ENCODE results near the gene UBE2Z.
"Not testable (repeated sequence)": the region's sequence is repeated elsewhere in the genome, so short reads cannot be mapped to it uniquely, and the experiment has no call there.

Gene UBE2Z

DNA sequence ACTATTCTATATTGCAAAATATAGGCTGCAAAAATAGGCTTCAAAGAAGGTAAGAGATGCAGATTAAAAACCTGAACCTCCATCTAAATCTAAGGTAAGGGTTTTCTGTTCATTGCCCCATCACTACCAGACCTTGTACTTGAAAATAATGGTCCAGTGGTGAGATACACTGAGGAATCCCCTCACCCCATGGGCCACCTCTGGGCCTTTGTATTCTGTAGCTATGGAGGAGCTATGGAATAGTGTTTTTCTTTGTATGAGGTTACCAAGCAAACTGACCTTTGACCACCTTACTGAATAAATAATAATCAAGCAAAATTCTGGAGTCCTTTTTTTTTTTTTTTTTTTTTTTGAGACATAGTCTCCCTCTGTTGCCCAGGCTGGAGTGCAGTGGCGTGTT lies 4.8 kb upstream of the UBE2Z start:
- no peak for DNase-seq (ENCODE audit: low read depth, low spot score)

DNA sequence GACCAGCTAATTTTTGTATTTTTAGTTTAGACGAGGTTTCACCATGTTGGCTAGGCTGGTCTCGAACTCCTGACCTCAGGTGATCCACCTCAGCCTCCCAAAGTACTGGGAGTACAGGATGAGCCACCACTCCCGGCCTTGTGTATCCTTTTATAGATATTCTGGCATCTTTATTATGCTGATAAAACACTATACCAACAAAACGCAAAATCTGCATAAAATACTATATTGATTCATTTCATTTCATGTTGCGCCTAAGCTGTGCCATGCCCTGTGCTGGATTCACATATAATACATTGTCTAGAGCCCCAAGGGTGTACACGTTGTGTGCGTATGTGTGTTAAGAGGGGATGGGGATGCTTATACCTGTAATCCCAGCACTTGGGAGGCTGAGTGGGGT lies 3.8 kb upstream of the UBE2Z start:
- no peak for DNase-seq (ENCODE audit: low read depth, low spot score)

DNA sequence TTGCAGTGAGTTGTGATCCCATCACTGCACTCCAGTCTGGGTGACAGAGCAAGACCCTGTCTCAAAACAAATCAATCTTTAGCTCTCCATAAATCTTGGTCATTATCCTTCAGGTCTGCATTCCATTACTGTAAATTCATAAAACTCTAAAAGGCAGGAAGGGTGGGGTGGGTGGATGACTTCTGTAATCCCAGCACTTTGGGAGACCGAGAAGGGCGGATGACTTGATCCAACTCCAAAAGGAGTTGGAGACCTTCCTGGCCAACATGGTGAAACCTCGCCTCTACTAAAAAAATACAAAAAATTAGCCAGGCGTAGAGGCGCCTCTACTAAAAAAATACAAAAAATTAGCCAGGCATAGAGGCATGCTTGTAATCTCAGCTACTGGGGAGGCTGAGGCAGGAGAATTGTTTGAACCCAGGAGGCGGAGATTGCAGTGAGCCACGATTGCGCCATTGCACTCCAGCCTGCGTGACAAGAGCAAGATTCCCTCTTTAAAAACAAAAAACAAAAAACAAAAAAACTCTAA lies 2.2 kb upstream of the UBE2Z start:
- DNase-seq (ENCODE audit: low read depth, low spot score), result no peak

DNA sequence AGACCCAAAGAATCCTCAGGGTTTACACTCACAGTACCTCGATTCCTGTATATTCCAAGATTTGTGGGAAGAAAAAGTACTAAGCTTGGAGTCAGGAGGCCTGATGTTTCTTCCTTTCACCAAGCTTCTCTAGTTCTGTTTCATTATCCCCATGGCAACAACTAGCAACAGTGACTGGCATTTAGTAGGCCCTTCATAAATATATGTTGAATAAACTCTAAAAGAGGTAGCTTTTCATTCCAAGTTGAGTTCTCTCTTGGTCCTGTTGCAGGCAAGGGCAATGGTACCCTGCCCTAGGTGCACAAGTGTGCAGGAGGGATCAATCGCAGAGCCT lies 527 bp upstream of the UBE2Z start:
- peak; percentile 67 for DNase-seq (ENCODE audit: low read depth, low spot score)

DNA sequence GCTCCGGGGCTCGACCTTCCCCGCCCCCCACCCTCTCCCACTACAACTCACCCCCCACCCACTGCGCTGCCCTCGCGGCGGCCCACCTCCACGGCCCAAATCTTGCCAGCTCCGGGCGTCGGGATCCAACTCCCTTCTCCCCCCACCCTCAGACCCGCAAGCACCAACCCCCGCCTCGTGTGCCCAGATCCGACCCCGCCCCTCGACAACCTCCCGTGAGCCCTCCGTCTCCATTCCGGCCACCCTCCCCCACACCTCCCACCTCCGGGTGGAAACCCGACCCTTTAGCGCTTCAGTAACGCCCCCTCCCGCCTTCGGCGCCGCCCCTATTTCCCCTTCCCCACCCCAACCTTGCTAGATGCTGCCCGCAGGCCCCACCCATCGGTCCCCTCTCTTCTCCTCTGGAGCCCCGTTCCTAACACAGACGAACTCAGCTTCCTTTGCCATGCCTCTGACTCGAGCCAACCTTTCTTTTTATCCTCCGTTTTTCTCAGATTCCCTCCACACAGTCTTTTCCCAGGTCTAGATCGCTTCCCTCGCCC lies 717 bp downstream of the UBE2Z start:
- DNase-seq (ENCODE audit: low read depth, low spot score), result peak; percentile 96

DNA sequence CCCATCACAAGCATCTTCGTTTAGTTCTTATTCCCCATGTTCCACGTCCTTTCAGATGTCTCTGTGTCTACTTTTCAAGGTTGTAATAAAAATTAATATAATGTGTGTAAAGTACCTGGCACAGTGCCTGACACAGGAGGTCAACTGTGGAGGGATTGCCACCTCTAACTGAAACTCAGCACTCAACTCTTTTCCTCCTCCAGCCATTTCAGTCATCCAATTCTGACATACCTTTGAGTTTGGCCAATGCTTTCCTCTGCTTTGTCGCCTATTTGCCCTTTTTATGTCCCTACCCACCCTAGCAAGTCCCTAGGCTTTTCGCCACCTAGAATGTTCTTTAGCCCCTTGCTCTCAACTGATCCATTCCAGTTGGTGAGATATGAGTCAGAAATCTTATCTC lies 1.6 kb downstream of the UBE2Z start:
- DNase-seq (ENCODE audit: low read depth, low spot score), result peak; percentile 27

DNA sequence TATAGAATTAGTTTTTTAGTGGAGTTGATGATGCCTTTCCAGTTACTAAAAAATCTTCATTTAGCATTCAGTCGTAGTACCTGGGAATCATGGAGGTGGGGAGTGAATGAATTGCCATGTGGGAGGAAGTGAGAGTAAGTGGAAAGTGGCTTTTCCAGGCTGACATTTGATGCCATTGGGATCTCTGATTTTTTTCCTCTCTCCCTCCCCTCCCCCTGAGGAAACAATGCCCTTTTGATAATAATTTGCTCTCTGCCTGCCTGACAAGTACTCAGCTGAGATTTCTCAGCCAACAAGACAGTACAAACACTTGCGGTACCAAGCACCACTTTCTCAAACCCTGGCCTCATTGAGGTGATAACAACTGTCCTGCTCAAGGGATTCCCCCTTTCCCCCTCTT lies 2.2 kb downstream of the UBE2Z start:
- no peak for DNase-seq (ENCODE audit: low read depth, low spot score)

DNA sequence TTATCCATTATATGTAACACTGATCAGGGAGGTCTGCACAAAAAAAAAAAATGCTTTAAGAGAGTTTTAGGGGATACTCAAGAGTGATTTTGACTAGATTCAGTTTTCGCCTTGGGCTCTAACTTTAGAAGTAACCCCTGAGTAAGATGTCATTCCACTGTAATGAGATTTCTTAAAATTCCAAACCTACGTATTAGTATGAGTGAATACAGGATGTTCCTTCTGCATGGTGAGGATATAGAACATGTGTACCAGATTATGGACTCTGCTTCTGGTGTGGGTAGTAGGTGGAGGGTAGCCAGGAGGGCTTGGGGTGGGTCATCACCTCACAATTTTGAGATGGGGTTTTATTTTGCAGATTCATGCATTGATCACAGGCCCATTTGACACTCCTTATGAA lies 4.3 kb downstream of the UBE2Z start:
- no peak for DNase-seq (ENCODE audit: low read depth, low spot score)

DNA sequence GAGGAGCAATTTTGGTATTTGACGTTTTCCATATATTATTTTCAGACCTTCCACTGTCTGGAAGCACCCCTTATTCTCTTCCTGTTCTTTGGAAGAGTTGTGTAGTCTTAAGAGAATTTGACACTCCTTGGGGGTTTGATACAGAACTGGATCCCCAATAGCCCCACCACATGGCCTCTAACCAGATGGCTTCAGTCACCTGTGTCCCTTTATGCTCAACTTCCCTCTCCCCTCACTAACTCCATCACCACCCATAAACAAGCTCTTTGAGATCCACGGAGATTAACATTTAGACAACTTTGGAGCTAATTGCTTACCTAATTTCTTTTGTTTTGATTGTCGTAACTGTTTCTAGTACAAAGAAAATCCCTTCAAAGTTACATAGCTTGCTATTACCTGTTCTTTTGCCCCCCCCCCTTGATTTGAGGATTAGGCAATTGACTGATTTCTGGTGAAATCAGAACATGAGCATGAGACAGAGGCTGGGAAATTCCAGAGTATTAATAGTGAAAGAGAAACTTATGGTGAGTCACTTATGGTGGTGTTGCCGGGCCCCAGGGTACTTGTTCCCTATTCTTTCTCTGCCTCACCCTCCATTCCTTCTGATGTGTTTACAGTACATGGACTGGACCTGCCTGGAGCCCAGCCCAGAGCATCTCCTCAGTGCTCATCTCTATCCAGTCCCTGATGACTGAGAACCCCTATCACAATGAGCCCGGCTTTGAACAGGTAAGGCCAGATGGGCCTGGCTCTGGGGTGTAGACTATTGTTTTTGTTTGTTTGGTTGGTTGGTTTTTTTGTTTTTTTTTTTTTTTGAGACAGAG lies 7.5 kb downstream of the UBE2Z start:
- peak; percentile 90 for DNase-seq (ENCODE audit: low read depth, low spot score)

DNA sequence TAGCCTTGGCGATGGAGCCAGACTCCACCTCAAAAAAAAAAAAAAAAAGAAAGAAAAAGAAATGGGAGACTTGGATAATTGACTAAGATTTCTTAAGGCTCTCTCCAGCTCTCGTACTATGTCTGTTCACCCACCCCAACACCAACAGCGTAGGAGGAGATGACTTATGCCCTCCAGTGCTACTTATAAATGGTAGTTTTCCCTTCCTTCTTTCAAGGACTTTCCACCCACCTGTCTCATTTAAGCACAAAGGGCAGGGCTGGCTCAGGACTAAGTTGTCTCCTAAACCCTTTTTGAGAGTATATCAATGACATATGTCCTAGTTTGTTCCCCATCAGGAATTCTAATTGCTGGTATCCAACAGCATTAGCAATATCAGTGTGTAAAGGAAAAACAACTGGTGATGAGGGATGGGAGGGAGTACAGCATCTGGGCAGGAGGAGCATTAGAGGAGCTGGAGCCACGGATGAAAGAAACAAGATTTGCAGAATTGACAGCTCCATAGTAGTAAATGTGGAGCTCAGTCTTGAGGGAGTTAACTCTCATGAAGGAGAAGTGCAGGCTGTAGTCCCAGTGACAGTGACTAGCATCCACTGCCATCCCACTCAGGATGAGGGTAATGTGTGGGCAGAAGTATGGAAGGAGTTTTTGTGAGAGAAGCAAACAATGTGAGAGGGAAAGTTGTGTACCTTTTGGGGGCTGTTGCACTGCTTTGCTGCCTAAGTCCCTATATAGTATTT lies 17.2 kb downstream of the UBE2Z start:
- no peak for DNase-seq (ENCODE audit: low read depth, low spot score)

DNA sequence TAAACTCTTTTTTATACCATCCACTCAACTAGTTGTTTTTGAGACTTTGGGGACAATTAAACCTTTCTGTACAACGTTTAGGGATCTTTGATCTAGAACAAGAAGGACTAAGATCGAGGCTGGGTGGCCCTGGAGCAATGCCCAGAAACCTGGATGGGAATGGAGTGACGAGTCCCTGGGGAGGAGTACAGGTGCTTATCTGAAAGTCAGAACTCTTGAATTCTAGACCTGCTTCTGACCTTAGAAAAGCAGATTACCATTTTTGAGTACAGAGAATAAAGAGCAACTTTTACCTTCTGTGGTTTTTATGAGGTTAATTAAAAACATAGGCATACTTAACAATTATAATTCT lies 17.8 kb downstream of the UBE2Z start:
- no peak for DNase-seq (ENCODE audit: low read depth, low spot score)

DNA sequence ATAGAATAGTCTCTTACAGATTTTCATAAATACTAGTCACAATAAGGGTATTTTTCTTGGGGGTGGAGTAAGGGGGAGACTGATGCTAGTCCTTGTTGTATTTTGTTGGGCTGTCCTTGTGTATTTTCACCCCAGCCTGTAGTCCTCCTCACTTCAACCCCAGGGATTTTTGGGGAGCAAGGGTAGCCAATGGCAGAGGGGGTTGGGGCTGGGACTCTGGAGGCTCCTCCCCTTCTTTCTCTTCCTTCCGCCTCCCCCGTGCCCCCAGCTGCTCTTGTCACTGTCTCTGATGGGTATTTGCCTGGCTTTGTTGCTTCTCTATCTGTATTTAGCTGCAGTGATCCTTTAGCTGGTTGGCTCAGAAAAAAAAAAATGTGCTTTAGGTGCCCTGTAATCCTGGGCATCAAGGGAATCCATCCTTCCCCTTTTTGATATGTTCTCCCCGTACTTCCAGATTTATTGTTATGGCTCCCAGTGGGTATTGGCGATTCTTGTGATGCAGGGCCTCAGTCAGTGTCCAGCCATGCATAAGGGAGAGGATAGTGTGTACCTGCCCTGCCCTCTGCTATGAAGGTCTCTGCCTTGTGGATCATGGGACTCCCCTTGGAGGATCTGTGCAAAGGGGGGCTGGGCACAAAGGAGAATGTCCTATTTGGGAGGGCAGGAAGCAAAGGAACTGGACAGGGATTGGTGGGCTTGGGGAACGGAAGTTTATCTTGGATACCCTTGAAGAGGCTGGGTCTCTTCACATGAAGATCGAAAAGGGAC lies 20.0 kb downstream of the UBE2Z start:
- no peak for DNase-seq (ENCODE audit: low read depth, low spot score)

DNA sequence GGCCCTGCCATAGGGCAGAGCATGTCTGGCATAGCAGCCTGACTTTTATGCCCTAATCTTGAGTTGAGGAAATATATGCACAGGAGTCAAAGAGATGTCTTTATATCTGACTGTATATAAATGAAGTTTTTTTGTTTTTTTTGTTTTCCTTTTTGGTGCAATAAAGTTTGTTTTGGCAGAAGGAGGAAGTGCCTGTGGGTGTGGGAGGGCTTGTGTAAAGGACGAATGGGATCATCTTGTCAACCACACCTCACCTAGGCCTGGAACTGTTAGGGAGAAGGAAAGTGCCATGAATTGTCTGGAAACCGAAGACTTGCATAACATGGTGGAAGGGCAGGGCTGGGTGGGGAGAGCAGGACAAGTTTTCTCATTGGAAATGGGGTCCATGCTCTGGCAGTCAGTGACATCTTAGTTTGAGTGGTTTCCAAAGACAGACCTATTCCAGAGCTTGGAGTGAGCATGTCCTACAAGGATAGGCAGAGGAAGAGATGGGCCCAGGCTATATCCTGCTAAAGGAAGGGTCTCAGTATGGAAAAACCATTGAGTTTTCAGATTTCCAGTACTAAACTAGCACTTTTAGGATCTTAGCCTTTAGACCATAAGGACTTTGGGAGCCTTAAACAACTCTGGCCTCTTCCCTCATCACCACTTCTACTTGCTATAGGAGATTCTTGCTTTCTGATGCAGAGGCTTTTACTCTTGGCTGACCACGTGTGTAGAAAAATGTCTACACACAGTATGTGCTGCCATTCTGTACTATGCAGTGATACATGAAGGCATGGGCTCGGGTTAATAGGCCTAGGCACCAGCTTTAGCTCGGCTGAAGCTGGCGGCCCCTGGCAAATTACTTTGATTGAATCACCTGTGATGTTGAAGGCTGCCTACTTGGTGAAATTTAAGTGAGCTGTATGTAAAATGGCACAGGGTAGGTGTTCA lies 20.9 kb downstream of the UBE2Z start:
- peak; percentile 18 for DNase-seq (ENCODE audit: low read depth, low spot score)

DNA sequence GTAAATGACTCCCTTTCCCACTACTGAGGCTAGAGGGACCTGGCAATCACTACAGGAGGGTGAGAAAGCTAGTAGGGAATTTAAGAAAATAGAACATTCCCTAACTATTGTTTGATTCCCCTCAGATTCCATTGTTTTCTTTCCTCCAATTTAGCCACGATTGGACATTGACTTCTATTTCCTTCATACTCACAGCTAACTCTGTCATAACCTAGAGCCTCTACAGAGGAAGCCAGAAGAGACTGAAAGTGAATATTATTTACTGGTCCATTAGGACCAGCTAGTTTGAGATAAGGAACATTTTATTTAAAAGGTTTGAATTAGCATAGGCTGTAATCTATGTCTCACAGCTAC lies 21.6 kb downstream of the UBE2Z start:
- no peak for DNase-seq (ENCODE audit: low read depth, low spot score)

DNA sequence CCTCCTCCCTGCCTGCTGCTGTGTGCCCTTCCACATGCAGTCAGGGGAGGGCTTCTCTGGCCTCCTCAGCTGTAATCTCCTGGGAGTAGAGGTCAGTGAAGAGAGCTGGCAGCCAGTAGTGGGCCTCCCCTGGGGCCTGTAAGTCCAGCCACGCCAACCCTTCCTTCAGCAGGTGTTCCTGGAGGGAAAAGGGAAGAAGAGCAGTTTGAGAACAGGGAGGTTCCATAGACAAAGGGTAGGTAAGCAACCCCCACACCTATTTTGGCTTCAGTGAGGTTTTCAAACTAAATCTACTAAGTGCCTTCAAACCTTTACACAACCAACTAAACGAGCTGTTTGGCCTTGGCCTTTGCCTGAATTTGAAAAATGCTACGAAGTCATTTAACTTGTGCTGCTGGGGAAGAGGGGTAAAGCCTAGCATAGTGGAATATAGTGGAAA lies 22.2 kb downstream of the UBE2Z start:
- no peak for DNase-seq (ENCODE audit: low read depth, low spot score)

DNA sequence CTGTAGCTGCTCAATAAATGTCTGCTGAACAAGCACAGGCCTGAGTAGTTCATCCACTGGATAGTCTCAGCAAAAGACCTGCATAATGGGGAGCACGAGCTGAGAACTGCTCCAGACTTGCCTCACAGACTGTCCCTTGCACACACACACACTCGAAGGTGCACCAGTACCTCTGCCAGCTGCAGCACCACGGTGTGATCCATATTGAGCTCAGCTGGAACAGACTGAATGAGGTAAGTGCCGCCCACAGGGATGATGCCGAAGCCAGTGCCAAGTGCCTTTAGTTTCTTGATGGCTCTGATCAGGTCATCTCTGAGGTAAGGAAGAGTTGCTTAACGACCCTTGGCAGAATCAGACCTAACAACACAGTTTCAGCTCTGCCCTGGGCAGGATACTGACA lies 24.8 kb downstream of the UBE2Z start:
- DNase-seq (ENCODE audit: low read depth, low spot score), result no peak

DNA sequence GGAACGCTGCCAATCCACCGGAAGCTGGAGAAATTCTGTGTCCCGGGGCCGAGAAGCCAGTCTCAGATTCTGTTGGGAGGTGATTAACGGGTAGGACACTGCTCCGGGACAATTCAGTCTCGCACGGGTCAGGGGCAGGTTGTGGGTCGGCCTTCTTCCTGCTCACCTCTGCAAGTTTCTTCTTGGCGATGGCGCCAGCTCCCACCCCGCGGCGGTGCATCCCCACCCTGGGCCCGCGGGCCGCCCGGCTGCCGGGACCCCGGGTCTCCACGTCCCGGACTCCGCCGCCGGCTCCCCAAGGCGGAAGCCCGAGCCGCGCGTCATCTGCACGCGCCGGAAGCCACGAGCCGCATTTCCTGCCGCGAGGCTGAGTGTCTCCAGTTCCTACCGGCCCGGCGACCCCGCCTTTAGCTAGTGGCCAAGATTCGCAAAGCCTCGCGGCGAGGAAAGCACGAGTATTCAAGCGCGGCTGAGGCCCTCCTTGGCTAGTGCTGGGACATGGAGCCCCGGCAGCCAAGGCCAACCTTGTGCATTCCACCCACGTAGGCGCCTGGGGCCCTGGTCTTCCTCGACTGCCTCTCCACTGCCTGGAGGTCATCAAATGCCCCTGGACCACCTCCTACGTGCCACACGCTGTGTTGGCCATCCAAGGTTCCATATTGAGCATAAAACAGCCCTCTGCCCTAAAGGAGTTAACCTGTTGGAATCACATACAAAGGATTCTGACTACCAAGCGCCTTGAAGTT lies 36.5 kb downstream of the UBE2Z start, which contains the start of gene SNF8:
SNF8 (minus strand) TSS at position 328 of the 746 bp plus-strand sequence; CDS start at position 220, 108 bp downstream.
- peak; percentile 97 for DNase-seq (ENCODE audit: low read depth, low spot score)

DNA sequence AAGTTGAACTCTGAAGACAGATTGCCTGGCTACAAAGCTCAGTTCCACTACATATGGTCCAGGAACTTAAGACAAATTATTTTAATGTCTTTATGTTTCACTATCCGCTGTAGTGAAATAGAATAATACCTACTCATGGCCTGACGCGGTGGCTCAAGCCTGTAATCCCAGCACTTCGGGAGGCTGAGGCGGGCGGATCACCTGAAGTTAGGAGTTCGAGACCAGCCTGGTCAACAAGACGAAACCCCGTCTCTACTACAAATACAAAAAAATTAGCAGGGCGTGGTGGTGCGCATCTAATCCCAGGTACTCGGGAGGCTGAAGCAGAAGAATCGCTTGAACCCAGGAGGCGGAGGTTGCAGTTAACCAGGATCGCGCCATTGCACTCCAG lies 37.0 kb downstream of the UBE2Z start:
- not testable (repeated sequence) for DNase-seq (ENCODE audit: low read depth, low spot score)

DNA sequence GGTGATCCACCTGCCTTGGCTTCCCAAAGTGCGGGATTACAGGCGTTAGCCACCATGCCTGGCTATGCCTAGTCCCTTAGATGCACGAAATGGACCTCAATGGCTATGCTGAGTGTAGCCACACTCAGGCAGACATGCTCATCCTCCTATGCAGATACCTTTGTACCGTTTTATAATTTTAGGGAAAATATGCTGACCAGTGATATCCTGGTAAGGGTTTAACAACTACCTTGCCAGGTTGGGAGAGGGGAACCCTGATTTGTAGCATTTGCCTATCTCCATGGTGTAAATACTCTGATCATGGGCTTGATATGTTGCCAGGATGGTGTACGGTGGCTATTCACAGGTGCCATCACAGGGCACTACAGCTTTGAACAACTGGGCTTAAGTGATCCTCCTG lies 43.4 kb downstream of the UBE2Z start:
- DNase-seq (ENCODE audit: low read depth, low spot score), result no peak

DNA sequence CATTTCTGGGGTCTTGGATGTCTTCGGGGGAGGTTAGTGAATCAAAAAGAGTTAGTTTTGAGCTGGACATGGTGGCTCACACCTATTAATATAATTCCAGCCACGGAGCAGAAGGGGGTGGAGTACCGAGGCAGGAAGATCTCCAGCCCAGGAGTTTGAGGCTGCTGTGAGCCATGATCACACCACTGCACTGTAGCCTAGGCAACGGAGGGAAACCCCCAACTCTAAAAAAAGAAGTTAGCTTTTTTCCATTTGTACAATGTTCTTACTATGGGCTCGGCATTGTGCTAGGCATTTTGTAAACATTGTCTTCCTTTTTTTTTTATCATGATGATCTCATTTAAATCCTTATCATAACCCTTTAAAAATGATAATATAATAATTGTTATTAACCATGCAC lies 44.7 kb downstream of the UBE2Z start:
- DNase-seq (ENCODE audit: low read depth, low spot score), result no peak

Data from astrocyte of the hippocampus (primary cell).